Liver (tissue), 9 donors: ENCODE measurements around the gene JAK1. TPM values are rescaled to one million over a fixed set of nuclear protein-coding genes. Genes with fewer than 3 reads are reported as not detected.

Experiments
- DNase-seq: peaks from one replicate; pipeline ENCODE4 v3.0.0-alpha.2; 2017; ENCODE audit warnings: low spot score
- H3K27ac ChIP-seq, 2 donors: one replicate each; pipeline ENCODE4 v1.7.0; 2013; ENCODE audit warnings: inconsistent platforms in 2 of 2, low read length in 2 of 2, control low read depth in 1 of 2, low read depth in 1 of 2, mild to moderate bottlenecking in 1 of 2
- H3K27me3 ChIP-seq, 4 donors: one replicate each; pipeline versions ENCODE4 v1.6.1 to v1.7.0; 2013; ENCODE audit warnings: low read length in 3 of 4, inconsistent platforms in 1 of 4, mild to moderate bottlenecking in 1 of 4, moderate library complexity in 1 of 4; ENCODE audit not compliant: control insufficient read depth in 4 of 4, insufficient read depth in 4 of 4
- H3K36me3 ChIP-seq, 4 donors: one replicate each; pipeline versions ENCODE4 v1.6.1 to v1.7.0; 2013; ENCODE audit warnings: low read length in 3 of 4, mild to moderate bottlenecking in 3 of 4, low read depth in 1 of 4, moderate library complexity in 1 of 4; ENCODE audit not compliant: control insufficient read depth in 4 of 4, insufficient read depth in 3 of 4
- H3K4me1 ChIP-seq, 4 donors: one replicate each; pipeline versions ENCODE4 v1.6.1 to v1.7.0; 2013; ENCODE audit warnings: low read length in 3 of 4, mild to moderate bottlenecking in 3 of 4, moderate library complexity in 1 of 4; ENCODE audit not compliant: control insufficient read depth in 4 of 4, insufficient read depth in 4 of 4
- H3K4me3 ChIP-seq, 3 donors: one replicate each; pipeline versions ENCODE4 v1.6.1 to v1.7.0; 2013; ENCODE audit warnings: low read length in 3 of 3, control low read depth in 1 of 3, low read depth in 1 of 3, mild to moderate bottlenecking in 1 of 3
- H3K9ac ChIP-seq, 2 donors: one replicate each; pipeline ENCODE4 v1.7.0; 2013; ENCODE audit warnings: low read length in 2 of 2, mild to moderate bottlenecking in 2 of 2, moderate library complexity in 2 of 2, control low read depth in 1 of 2, low read depth in 1 of 2
- H3K9me3 ChIP-seq, 4 donors: one replicate each; pipeline versions ENCODE4 v1.6.1 to v1.7.0; 2013; ENCODE audit warnings: low read length in 3 of 4; ENCODE audit not compliant: control insufficient read depth in 4 of 4
- CTCF ChIP-seq: fragments of 150-350 bp; IDR thresholded peaks from 2 replicates; pipeline ENCODE4 v1.5.1; 2017; ENCODE audit warnings: improper control_type of control experiment, low read depth, low read length; ENCODE audit not compliant: missing input control
- EGR1 ChIP-seq, 2 donors: IDR thresholded peaks; 2 replicates each; pipeline ENCODE4 v1.6.1; 2016 to 2018; ENCODE audit warnings: antibody characterized with exemption in 2 of 2, low read depth in 2 of 2
- FOXA1 ChIP-seq: IDR thresholded peaks from 2 replicates; pipeline ENCODE4 v1.6.1; 2016; ENCODE audit warnings: antibody characterized with exemption
- FOXA2 ChIP-seq: IDR thresholded peaks from 2 replicates; pipeline ENCODE4 v1.6.1; 2016; ENCODE audit warnings: antibody characterized with exemption
- GABPA ChIP-seq, 2 donors: IDR thresholded peaks in 1 of 2; conservative IDR thresholded peaks in 1 of 2; 2 replicates each; pipeline ENCODE4 v1.6.1; 2016; ENCODE audit warnings: antibody characterized with exemption in 2 of 2, mild to moderate bottlenecking in 1 of 2, moderate library complexity in 1 of 2
- HNF4A ChIP-seq, 2 donors: conservative IDR thresholded peaks; 2 replicates each; pipeline ENCODE4 v1.6.1; 2016; ENCODE audit warnings: antibody characterized with exemption in 2 of 2, mild to moderate bottlenecking in 2 of 2
- JUND ChIP-seq, 2 donors: IDR thresholded peaks; 2 replicates each; pipeline ENCODE4 v1.6.1; 2016; ENCODE audit warnings: antibody characterized with exemption in 2 of 2
- RAD21 ChIP-seq, 2 donors: IDR thresholded peaks; 2 replicates each; pipeline ENCODE4 v1.6.1; 2016; ENCODE audit warnings: antibody characterized with exemption in 2 of 2, mild to moderate bottlenecking in 2 of 2
- REST ChIP-seq: IDR thresholded peaks from 2 replicates; pipeline ENCODE4 v1.6.1; 2016; ENCODE audit warnings: antibody characterized with exemption, mild to moderate bottlenecking
- RXRA ChIP-seq, 2 donors: IDR thresholded peaks; 2 replicates each; pipeline ENCODE4 v1.6.1; 2017 to 2018; ENCODE audit warnings: antibody characterized with exemption in 2 of 2, mild to moderate bottlenecking in 1 of 2
- SP1 ChIP-seq: IDR thresholded peaks from 2 replicates; pipeline ENCODE4 v1.6.1; 2018; ENCODE audit warnings: antibody characterized with exemption, mild to moderate bottlenecking
- TAF1 ChIP-seq: conservative IDR thresholded peaks from 2 replicates; pipeline ENCODE4 v1.6.1; 2016; ENCODE audit warnings: antibody characterized with exemption, mild to moderate bottlenecking
- WGBS: extraction: QIAGEN DNeasy Blood & Tissue Kit; methylation state at CpG from one replicate; pipeline ENCODE4 v1.1.7; 2013; 5-methylcytosine and 5-hydroxymethylcytosine counted together
- polyA plus RNA-seq, 2 donors: library from polyadenylated mRNA; stranded (reverse) in 1 of 2; unstranded in 1 of 2; fragments of 200-250 nt in 1 of 2; fragments of >200 nt in 1 of 2; fragmentation: Nextera tagmentation in 1 of 2; extraction: Ambion mirVana in 1 of 2; gene quantifications; one replicate each; pipeline versions ENCODE4 v1.2.1 to v1.2.3, GENCODE V29; 2013 to 2015
- total RNA-seq, 2 donors: library from RNA; depleted of rRNA; stranded (reverse); fragments of >200 nt; gene quantifications; one replicate each; pipeline ENCODE4 v1.2.3, GENCODE V29; 2014
- TF ChIP-seq, protein P1 (sequence below): IDR thresholded peaks from 2 replicates; pipeline ENCODE4 v1.6.1; 2016; ENCODE audit warnings: antibody characterized with exemption
- donor health status: healthy.
- donor health status: healthy.
- donor health status: healthy.
- donor health status: healthy.
- donor health status: healthy.

The JAK1 gene
- total and polyA plus RNA-seq, 4 donors, result 24.1 to 68.6 (median 34.5) TPM

DNA sequence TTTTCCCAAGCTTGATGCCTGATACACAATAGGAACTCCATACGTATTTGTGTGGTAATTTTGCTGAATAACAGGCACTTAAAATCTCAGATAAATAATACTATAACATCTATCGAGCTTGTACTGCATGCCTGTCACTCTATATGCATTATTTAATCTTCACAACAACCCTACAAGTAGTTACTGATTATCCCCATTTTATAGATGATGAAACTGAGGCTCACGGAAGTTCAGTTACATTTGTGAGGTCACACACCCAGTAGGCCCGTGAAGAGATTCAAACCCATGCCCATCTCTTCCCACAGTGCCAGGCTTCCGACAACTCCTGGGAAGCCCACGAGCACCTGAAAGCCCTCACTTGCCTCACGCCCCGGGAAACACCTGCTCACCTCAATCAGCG lies 122.7 kb downstream of the JAK1 start:
- Histone ChIP-seq H3K4me1 (peaks cover 0 to 8% (median 4%) of the 10 kb centered on the region in 4 donors), H3K27me3 (no peaks in the 10 kb centered on the region), H3K36me3 (peaks cover 18 to 65% (median 51%) of the 10 kb centered on the region in 4 donors), H3K27ac (no peak overlapping the region), H3K4me3 (no peak overlapping the region), H3K9ac (no peak overlapping the region), H3K9me3 (no peaks in the 10 kb centered on the region)
- WGBS, result 97% methylated on average over 9 of the region's 9 CpGs
- peak; percentile 30 for DNase-seq
- TF ChIP-seq, protein P1, sequence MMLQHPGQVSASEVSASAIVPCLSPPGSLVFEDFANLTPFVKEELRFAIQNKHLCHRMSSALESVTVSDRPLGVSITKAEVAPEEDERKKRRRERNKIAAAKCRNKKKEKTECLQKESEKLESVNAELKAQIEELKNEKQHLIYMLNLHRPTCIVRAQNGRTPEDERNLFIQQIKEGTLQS, result no peak
- TF ChIP-seq RXRA (IDR thresholded peaks at IDR 0.05), result no peak

DNA sequence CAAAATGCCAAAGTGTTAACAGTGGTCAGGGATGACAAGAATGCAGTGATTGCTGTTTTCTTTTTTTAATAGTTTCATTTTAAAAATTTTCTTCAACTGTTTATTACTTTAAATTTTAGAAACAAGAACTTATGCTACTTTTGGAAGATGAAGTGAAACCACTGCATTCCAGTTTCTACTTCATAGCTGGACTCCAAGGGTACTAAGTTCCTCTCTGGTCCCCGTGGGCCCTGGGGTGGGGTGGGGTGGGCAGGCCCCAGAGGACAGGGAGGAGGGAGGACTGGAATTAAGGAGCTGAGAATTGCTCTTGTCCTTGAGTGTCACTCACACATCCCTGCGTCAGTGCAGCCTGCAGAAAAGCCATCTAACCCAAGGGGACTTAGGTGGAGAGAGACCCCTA lies 124.1 kb downstream of the JAK1 start:
- peak; percentile 13 for DNase-seq
- no peak overlapping the region for H3K4me3 ChIP-seq
- peaks cover 0 to 4% (median 2%) of the 10 kb centered on the region in 4 donors for H3K4me1 ChIP-seq
- no peak for TF ChIP-seq HNF4A (conservative IDR thresholded peaks at IDR 0.05)
- TF ChIP-seq FOXA2, result no peak
- TF ChIP-seq JUND (IDR thresholded peaks at IDR 0.05), result no peak
- TF ChIP-seq EGR1 (IDR thresholded peaks at IDR 0.05; ENCODE audit: low read depth in 2 of 2), result no peak
- TF ChIP-seq CTCF, result no peak
- no peak for TF ChIP-seq TAF1
- no peak for TF ChIP-seq RAD21 (IDR thresholded peaks at IDR 0.05)
- TF ChIP-seq SP1, result no peak
- no peak for TF ChIP-seq FOXA1
- no peak for TF ChIP-seq GABPA (IDR thresholded peaks at IDR 0.05 in 1 of 2, conservative IDR thresholded peaks at IDR 0.05 in 1 of 2)
- TF ChIP-seq, protein P1, result no peak
- TF ChIP-seq REST, result no peak
- TF ChIP-seq RXRA (IDR thresholded peaks at IDR 0.05), result no peak
- no peaks in the 10 kb centered on the region for H3K9me3 ChIP-seq
- peaks cover 20 to 77% (median 62%) of the 10 kb centered on the region in 4 donors for H3K36me3 ChIP-seq
- H3K27ac ChIP-seq, result no peak overlapping the region
- H3K27me3 ChIP-seq, result no peaks in the 10 kb centered on the region
- 79% methylated on average over 2 of the region's 2 CpGs for WGBS
- no peak overlapping the region for H3K9ac ChIP-seq
